Measurements from ENCODE around the gene TMEM52B.

The TMEM52B gene

GRCh38 chr12:10169104-10169503 is 9.7 kb upstream of the TMEM52B start:
- TF ChIP-seq CTCF (IDR thresholded peaks at IDR 0.05; ENCODE audit: low read depth, low read length, missing control alignments) = no peak
- no peak for DNase-seq (ENCODE audit: low read depth)
- no peak overlapping the region for H3K4me3 ChIP-seq (ENCODE audit: low read depth, low read length)

- no peak for DNase-seq (ENCODE audit: low read depth)
- no peak for TF ChIP-seq CTCF (IDR thresholded peaks at IDR 0.05; ENCODE audit: low read depth, low read length, missing control alignments)
- H3K4me3 ChIP-seq (ENCODE audit: low read depth, low read length) = no peak overlapping the region
These were observed 8.6 kb upstream of the TMEM52B start for GRCh38 chr12:10170216-10170615.

- TF ChIP-seq CTCF (IDR thresholded peaks at IDR 0.05; ENCODE audit: low read depth, low read length, missing control alignments) = no peak
- no peak within 1 kb of the TSS for H3K4me3 ChIP-seq (ENCODE audit: low read depth, low read length)
- no peak for DNase-seq (ENCODE audit: low read depth)
These were observed 6.7 kb upstream of the TMEM52B start, which contains the start of gene OLR1 for GRCh38 chr12:10171973-10172728. TSS of gene OLR1 (minus strand) at chr12:10172132. CDS start at chr12:10172077, 55 bp downstream.

- no peak for DNase-seq (ENCODE audit: low read depth)
- no peak for TF ChIP-seq CTCF (IDR thresholded peaks at IDR 0.05; ENCODE audit: low read depth, low read length, missing control alignments)
- H3K4me3 ChIP-seq (ENCODE audit: low read depth, low read length) = no peak overlapping the region
These were observed 3.7 kb upstream of the TMEM52B start for GRCh38 chr12:10174986-10175614.

GRCh38 chr12:10175846-10176636 is 2.8 kb upstream of the TMEM52B start:
- no peak overlapping the region for H3K4me3 ChIP-seq (ENCODE audit: low read depth, low read length)
- TF ChIP-seq CTCF (IDR thresholded peaks at IDR 0.05; ENCODE audit: low read depth, low read length, missing control alignments) = no peak
- no peak for DNase-seq (ENCODE audit: low read depth)

GRCh38 chr12:10179776-10180181 is 947 bp downstream of the TMEM52B start:
- TF ChIP-seq CTCF (IDR thresholded peaks at IDR 0.05; ENCODE audit: low read depth, low read length, missing control alignments) = no peak
- no peak for DNase-seq (ENCODE audit: low read depth)

More at GRCh38 chr12:10179776-10180181, 947 bp downstream of the TMEM52B start:
- no peak overlapping the region for H3K4me3 ChIP-seq (ENCODE audit: low read depth, low read length)
